NOMO-1 (cell line): ENCODE measurements around the gene C9orf50.
"Not testable (repeated sequence)": the region's sequence is repeated elsewhere in the genome, so short reads cannot be mapped to it uniquely, and the experiment has no call there.

Experiments used
- DNase-seq, 2 experiments: peaks; one replicate each; lab custom pipeline; 2025; ENCODE audit not compliant: unreplicated experiment in 2 of 2; lab: John Stamatoyannopoulos, UW

The C9orf50 gene

GRCh38 chr9:129648092-129648763 lies 27.3 kb upstream of the C9orf50 start:
- no peak for DNase-seq

- DNase-seq: no peak
These were observed 26.7 kb upstream of the C9orf50 start for GRCh38 chr9:129647635-129648034.

DNA sequence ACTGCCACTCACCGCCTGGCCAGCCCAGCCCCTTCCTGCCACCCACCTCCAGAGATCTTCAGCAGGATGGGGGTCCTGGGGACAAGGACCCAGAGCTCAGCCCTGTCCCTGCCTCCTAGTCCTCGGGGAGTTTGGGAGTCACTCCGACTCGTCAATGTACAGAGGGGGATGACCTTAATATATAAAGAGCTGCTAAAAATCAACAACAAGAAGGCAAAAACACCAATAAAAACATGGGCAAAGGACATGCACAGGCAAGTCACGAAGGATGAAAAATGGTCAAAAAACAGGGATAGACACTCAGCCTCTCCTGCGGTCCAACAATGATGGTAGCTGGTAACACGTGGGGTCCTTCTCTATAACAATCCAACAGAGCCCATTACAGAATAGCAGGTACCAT lies 25.8 kb upstream of the C9orf50 start:
- no peak for DNase-seq

DNA sequence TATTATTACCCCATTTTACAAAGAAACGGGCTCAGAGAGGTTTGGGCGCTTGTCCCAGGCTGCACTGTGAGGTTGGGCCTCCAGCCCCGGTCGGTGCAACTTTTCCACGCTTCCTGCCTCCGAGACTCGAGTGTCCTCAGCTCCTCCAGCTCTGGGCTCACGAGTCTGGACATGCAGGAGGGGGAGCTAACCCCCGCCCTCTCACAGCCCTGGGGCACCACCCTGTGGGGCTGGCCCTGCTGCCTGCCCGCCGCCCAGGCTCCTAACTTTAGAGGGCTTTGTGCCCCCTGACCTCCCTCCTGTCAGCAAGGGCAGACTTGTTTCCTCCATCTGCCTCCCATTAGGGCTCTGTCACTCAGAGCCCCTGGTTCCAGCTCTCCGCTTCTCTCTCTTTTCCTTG lies 25.4 kb upstream of the C9orf50 start:
- no peak for DNase-seq

DNA sequence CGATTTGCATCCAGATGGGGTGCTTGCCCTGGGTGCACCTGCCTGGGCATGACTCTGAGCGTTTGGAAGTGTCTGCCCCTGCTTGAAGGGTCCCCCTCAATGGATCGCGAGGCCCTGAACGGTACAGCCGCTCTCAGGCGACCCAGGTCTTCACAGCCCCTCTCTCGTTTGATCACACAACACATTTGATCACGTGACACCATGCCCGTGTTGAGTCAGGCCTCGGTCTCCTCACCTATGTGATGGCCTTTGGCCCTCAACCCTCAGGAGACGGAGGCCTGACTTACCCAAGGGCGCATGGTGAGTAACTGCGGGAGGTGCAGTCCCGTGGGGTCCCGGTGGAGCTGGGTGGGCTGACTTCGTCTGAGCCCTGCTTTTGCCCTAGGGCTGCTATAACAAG lies 24.0 kb upstream of the C9orf50 start:
- no peak for DNase-seq

GRCh38 chr9:129644365-129644764 lies 23.5 kb upstream of the C9orf50 start:
- no peak for DNase-seq

DNA sequence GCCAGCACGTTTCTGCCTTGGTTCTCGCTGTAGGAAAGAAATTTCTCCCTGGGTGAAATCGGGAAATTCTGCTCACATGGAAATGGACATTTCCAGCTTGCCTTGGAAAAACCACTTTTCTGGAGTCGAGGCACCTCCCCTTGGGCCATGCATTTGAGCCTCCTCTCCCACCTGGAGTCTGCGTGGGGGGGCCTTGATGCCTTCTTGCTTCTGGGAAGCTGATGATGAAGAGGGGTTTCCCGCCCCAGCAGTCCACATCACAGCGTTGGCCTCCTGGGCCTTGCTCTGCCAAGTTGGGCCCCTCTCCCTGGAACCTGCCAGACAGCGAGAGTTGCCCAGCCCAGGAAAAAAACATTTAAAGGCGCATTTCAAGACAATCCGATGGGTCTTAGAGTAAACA lies 22.8 kb upstream of the C9orf50 start:
- DNase-seq: no peak

DNA sequence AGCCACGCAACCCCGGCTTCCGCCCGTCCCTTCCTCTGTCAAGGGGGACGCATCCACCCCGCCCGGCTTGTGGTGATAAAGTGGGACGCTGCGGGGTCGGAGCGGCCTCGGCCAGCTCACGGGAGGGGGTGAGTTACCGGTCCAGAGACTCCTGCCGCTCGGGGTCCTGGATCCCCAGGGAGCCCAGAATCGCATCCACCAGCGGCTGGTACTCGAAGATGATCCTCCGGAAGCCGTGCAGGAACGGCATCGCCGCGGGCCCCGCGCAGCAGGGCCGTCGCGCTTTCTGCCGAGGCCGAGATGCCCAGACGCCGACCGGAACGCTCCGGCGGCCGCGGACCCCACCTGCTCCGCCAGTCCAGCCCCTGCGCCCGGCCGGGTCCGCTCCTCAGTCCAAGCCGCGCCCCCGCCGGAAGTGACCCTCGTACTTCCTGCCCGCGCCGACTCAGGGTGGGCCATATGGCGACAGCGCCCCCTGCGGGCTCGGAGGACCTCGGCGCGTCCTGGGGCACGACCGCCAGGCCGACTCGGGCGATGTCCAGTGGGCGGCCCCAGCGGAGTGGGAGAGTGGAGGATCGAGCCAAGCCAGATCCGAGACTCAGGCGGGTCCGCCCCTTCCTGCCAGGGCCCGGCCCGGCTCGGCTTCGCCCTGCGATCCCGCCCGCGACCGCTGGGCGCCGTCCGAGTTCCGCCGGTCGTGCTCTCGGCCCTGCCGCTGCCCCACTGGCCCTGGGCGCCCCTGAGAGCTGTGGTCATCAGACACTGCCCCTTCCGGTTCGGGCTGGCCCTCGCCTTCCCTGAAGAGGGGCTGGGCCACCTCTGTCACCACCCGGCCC lies 21.1 kb upstream of the C9orf50 start, which contains the start of gene ASB6:
Gene ASB6 (minus strand): TSS at position 402 of the 836 bp plus-strand sequence. CDS start 152 bp downstream, at position 250.
- peak; percentile 93 to 94 for DNase-seq

DNA sequence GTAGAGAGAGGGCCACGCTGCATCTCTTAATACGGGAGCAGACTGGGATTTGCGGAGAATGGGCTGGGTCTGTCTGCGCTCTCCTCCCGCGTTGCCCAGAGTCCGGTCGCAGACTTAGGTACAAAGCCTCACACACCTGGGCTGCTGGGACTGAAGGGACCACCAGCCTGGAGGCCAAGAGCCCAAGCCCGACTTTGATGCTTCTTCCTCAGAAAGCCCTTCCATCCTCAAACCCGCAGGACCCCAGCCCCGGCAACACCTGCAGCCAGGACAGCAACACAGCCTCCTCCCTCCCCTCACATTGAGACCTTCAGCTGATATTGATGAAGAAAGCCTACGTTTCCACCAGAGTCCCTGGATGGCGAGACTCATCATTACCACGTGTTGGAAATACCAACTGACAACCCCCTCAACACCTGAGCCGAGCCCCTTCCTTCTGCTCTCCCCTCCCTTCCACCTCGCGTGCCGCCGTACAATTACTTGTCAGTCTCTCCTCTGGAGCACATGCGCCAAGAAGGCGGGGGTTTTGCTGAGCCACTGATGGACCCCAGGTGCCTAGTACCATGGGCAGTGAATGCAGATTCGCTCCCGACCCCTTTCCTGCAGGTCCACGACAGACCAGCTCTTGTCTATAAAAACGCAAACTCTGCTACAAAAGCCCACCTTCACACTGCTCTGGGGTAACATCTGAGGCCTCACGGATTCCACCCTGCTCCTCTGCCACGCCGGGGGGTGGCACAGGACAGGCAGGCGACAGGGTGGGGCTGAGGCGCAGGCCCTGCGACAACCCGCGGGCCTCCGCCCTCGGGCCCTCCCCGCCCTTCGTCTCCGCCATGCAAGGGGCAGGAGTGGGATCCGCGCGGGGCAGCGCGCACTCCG lies 20.2 kb upstream of the C9orf50 start:
- DNase-seq: no peak

DNA sequence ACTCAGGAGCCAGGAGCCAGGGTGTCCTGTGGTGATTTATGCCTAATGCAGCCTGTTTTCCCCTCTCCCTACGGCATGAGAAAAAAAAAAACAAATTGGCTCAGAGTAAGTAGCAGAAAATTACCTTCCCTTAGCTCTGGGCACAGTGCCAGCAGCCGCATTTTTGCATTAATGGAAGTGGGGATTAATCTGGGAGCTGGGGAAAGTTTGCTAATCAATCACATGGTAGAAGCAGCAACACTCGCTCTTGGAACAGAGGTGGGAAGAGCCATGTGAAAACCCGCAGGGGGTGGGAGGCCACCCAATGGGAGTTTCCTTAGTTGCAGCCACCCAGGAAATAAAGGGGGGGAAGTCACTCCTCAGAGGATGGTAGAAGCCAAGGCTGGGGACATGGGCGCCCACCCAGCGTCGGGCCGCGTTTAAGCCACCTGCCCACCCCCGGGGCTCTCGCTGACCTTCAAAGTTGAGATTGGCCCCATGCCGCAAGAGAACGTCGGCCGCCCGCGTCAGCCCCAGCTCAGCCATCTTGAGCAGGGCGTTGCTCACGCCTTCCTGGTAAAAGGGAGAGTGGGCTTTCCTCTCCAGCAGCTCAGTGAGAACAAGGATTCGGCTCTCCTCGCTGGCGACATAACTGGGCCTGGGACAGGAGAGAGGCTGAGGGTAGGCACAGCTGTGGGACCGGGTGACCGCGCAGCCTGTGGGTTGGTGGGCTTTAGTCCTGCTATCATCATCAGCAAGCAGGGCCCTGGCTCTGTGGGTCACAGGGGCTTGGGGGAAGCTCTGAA lies 19.4 kb upstream of the C9orf50 start:
- DNase-seq: no peak

DNA sequence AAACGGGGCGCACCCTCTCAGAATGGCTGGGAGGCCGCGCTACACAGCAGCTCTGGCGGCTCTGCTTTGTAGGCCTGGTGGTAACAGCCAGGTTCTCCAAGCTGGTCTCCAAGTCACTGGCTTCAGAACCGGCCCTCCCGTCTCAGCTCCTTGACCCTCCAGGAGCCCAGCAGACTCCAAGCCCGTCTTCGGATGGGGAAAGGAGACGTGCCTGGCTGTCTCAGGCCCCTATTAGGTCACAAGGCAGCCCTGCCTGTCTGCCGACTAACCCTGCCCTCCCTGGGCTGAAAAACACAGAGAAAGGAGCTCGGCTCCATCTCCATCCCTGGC lies 18.8 kb upstream of the C9orf50 start:
- no peak for DNase-seq

- DNase-seq: no peak
These were observed 18.2 kb upstream of the C9orf50 start for GRCh38 chr9:129639034-129639630.

- no peak for DNase-seq
These were observed 17.0 kb upstream of the C9orf50 start for GRCh38 chr9:129637673-129638439.

DNA sequence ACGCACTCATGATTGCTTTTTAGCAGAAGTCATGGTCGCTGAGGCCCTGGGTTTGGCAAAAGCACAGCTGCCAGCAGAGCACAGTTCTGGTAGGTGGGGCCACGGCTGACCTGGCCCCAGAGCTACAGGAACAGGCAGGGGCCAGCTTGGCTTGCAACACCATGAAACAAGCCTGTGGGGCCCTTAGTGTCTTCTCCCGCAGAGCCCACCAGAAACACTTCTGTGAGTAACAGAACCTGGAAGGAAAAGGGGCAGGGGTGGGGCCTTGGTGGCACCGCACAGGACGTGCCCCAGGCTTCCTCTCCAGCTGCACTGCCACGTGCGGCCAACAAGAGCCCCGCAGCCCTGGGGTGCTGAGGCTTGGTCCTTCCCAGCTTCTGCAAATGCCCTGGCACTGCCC lies 16.2 kb upstream of the C9orf50 start:
- no peak for DNase-seq

DNA sequence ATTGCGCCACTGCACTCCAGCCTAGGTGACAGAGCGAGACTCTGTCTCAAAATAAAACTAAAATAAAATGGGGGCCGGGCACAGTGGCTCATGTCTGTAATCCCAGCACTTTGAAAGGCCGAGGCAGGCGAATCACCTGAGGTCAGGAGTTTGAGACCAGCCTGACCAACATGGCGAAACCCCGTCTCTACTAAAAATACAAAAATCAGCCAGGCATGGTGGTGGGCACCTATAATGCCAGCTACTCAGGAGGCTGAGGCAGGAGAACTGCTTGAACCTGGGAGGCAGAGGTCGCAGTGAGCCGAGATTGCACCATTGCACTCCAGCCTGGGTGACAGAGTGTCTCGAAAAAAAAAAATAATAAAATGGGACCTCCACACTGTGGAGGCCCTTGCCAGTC lies 15.4 kb upstream of the C9orf50 start:
- DNase-seq: not testable (repeated sequence)

DNA sequence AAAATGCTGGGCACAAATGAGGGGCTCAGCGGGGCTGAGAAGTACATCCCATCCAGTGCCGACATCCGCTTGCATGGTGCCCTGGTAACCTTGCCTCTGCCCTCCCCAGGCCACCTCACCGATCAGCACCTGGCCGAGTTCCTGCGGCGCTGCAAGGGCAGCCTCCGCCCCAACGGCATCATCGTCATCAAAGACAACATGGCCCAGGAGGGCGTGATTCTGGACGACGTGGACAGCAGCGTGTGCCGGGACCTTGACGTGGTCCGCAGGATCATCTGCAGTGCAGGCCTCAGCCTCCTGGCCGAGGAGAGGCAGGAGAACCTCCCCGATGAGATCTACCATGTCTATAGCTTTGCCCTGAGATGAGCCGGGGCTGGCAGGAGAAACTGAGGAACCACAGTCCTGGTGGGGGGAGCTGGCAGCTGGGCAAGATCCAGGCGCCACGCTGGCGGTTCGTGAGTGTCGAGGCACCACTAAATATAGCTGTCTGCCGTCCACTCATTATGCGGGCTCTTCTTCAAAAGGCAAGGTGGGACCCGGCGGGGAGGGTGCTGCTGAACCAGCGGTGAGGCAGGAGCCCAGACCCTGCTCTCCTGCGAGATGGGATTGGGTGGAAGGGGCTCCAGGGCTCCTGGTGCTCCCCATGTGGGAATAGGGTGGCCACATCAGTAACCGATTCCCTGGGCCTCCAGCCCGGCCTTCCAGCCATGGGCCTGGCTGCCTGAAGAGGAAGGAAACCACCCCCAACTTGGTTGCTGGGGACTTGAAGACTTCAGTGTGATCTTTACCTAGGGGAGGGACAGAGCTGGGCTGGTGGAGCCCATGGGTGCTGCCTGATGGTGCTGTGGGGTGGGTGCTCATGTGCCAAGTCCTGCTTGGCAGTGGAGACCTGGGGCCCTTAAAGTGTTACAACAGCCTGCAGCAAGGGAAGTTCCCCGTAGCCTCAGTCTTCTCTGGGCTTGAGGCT lies 14.5 kb upstream of the C9orf50 start:
- no peak for DNase-seq

DNA sequence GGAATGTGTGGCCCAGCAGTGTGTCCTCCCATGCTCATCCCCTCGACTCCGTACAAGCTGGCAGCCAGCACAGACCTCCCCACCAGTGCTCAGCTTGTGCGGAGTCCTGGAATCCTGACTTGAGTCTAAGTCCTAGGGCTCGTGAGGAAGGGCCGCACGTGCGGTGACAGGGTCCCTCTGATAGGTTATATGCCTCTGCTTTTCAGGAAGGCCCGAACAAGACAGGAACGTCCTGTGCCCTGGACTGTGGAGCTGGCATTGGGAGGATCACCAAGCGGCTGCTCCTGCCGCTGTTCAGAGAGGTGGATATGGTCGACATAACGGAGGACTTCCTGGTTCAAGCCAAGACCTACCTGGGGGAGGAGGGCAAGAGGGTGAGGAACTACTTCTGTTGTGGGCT lies 12.9 kb upstream of the C9orf50 start:
- DNase-seq: no peak

DNA sequence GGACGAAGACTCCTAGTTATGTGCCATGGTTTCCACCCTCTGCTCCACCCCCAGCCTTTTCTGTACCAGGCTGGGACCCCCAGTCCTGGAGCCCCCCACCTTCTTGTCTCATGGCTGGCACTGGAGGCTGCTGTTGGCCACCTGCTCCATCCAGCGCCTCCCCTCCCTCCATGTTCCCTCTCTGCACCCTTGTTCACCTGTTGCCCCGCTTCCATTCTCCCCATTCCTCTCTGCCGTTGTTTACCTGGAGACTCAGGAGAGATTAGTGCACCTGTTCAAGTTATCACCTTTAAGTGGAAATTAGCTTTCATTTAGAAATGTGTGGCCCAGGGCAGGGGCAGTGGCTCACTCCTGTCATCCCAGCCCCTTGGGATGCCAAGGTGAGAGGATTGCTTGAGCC lies 12.3 kb upstream of the C9orf50 start:
- DNase-seq: no peak
